ENCODE data around the gene MYOZ2.

Gene MYOZ2

GRCh38 chr4:119135721-119136121 lies at the start of gene MYOZ2:
MYOZ2 (plus strand) TSS chr4:119135832; CDS start chr4:119136526, 694 bp downstream.
- peak; percentile 12 for DNase-seq (ENCODE audit: low read depth)

GRCh38 chr4:119087121-119087520 lies 48.5 kb upstream of the MYOZ2 start:
- peak; percentile 22 for DNase-seq (ENCODE audit: low read depth)

- DNase-seq (ENCODE audit: low read depth): no peak
Observed at GRCh38 chr4:119087656-119088055, 48.0 kb upstream of the MYOZ2 start.

- DNase-seq (ENCODE audit: low read depth): no peak
Observed at GRCh38 chr4:119093042-119093827, 42.4 kb upstream of the MYOZ2 start.

- no peak for DNase-seq (ENCODE audit: low read depth)
Observed at GRCh38 chr4:119097282-119097900, 38.2 kb upstream of the MYOZ2 start.

- no peak for DNase-seq (ENCODE audit: low read depth)
Observed at GRCh38 chr4:119098306-119098705, 37.3 kb upstream of the MYOZ2 start.

- peak; percentile 77 for DNase-seq (ENCODE audit: low read depth)
Observed at GRCh38 chr4:119099227-119099810, 36.3 kb upstream of the MYOZ2 start.

- DNase-seq (ENCODE audit: low read depth): peak; percentile 50
Observed at GRCh38 chr4:119100655-119101054, 35.0 kb upstream of the MYOZ2 start.

- DNase-seq (ENCODE audit: low read depth): peak; percentile 96
Observed at GRCh38 chr4:119103263-119103662, 32.4 kb upstream of the MYOZ2 start.

- DNase-seq (ENCODE audit: low read depth): no peak
Observed at GRCh38 chr4:119104644-119105273, 30.9 kb upstream of the MYOZ2 start.

- DNase-seq (ENCODE audit: low read depth): peak; percentile 9
Observed at GRCh38 chr4:119105605-119106004, 30.0 kb upstream of the MYOZ2 start.

GRCh38 chr4:119106036-119107000 lies 29.3 kb upstream of the MYOZ2 start:
- no peak for DNase-seq (ENCODE audit: low read depth)

GRCh38 chr4:119110121-119110520 lies 25.5 kb upstream of the MYOZ2 start:
- no peak for DNase-seq (ENCODE audit: low read depth)

GRCh38 chr4:119111296-119111695 lies 24.3 kb upstream of the MYOZ2 start:
- DNase-seq (ENCODE audit: low read depth): no peak

GRCh38 chr4:119113033-119113655 lies 22.5 kb upstream of the MYOZ2 start:
- DNase-seq (ENCODE audit: low read depth): peak; percentile 83

- no peak for DNase-seq (ENCODE audit: low read depth)
Observed at GRCh38 chr4:119116021-119116420, 19.6 kb upstream of the MYOZ2 start.

GRCh38 chr4:119116925-119117900 lies 18.4 kb upstream of the MYOZ2 start:
- DNase-seq (ENCODE audit: low read depth): peak; percentile 67

- DNase-seq (ENCODE audit: low read depth): no peak
Observed at GRCh38 chr4:119118397-119118796, 17.2 kb upstream of the MYOZ2 start.

- peak; percentile 6 for DNase-seq (ENCODE audit: low read depth)
Observed at GRCh38 chr4:119124352-119124751, 11.3 kb upstream of the MYOZ2 start.

- no peak for DNase-seq (ENCODE audit: low read depth)
Observed at GRCh38 chr4:119125931-119126330, 9.7 kb upstream of the MYOZ2 start.

Measured in fibroblast of gingiva (primary cell).